Fibroblast of pulmonary artery (primary cell): ENCODE data around the gene MBD3L2B.
"Not testable (repeated sequence)": the region's sequence is repeated elsewhere in the genome, so short reads cannot be mapped to it uniquely, and the experiment has no call there.

Experiments used
- DNase-seq: peaks from one replicate; pipeline ENCODE4 v3.0.0-alpha.2; 2010; ENCODE audit warnings: low read depth
- H3K4me3 ChIP-seq: replicated peaks from 2 replicates; pipeline ENCODE4 v1.5.1; 2011; ENCODE audit warnings: low read depth, mild to moderate bottlenecking, control low read depth, low read length, moderate library complexity
- TF ChIP-seq, protein P1 (sequence below): IDR thresholded peaks from 2 replicates; pipeline ENCODE4 v1.5.1; 2011; ENCODE audit warnings: mild to moderate bottlenecking, control low read depth, low read length, inconsistent platforms; ENCODE audit errors: missing control alignments

The MBD3L2B gene

DNA sequence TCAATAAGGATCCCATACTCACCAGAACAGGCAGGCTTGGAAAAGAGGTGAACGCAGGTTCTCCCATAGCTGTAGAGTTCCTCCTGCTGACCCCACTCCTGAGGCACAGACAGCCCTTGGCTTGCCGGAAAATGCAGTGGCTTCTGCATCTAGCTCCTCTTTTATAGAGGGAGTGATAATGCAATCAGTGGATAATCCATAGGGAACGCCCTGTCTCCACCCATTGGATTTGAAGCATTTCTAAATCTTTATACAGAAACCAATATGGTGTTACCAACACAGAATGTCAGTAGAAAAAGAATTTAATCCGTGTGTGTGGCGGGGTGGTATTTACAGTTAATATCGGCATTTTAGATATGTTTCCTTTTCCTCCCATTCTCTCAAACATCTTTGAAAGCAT, at the start of gene MBD3L2B:
Gene MBD3L2B (minus strand): TSS at position 101 of the 400 bp plus-strand sequence. CDS start 34 bp downstream, at position 67.
- DNase-seq, H3K4me3 ChIP-seq: not testable (repeated sequence)

DNA sequence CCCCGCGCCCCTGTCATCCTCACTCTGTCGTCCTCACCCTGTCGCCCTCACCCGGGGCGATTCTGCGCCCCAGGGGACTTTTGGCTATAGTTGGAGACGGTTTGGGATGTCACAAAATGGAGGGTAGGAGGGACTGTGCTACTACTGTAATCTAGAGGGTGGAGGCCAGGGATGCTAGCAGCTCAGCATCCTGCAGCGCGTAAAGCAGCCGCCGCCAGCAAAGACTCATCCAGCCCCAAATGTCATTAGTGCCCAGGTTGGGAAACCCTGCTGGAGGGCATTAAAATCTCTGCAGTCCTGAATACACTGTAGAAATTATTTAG, 48.6 kb upstream of the MBD3L2B start:
- TF ChIP-seq, protein P1, sequence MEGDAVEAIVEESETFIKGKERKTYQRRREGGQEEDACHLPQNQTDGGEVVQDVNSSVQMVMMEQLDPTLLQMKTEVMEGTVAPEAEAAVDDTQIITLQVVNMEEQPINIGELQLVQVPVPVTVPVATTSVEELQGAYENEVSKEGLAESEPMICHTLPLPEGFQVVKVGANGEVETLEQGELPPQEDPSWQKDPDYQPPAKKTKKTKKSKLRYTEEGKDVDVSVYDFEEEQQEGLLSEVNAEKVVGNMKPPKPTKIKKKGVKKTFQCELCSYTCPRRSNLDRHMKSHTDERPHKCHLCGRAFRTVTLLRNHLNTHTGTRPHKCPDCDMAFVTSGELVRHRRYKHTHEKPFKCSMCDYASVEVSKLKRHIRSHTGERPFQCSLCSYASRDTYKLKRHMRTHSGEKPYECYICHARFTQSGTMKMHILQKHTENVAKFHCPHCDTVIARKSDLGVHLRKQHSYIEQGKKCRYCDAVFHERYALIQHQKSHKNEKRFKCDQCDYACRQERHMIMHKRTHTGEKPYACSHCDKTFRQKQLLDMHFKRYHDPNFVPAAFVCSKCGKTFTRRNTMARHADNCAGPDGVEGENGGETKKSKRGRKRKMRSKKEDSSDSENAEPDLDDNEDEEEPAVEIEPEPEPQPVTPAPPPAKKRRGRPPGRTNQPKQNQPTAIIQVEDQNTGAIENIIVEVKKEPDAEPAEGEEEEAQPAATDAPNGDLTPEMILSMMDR, result no peak
- peak overlapping the region; percentile 97 for H3K4me3 ChIP-seq
- DNase-seq, result no peak

DNA sequence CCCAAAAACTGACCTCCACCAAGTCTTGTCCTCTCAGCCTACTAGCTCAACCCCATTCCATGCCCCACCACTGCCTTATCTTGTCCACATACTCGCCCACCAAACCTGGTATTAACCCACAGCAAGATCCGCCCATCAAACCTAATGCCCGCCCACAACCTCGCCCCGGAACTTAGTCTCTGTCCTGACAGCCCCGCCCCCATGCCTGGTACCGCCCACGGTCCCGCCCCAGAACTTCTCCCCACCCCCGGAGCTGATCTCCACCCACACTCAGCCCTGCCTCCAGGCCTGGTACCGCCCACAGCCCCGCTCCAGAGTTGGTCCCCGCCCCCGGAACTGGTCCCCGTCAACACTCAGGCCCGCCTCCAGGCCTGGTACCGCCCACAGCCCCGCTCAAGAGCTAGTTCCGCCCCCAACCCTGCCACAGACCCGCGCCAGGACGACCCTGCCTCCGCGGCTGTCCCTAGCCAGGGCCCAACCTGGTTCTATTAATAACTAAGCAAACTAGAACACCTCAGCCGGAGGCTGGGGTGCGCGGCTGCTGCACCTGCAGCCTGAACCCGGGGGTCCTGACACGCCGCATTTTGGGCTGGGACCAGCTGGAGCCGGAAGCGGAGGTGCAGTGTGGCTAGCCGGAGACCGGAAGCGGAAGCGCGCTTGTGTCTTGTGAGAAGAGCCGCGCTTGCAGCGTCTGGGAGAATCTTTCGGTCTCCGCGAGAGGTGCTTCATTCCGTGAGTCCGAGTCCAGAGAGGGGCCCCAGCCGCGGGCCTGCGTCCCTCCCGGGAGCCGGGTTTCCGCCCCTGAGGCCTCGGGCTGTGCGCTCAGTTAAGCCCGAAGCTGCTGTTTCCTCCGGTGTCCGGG, 48.0 kb upstream of the MBD3L2B start, which contains the start of gene ZNF557:
Gene ZNF557 (plus strand): TSS at position 662 of the 862 bp plus-strand sequence. CDS start 5,372 bp downstream, outside the sequence.
- peak; percentile 98 for DNase-seq
- TF ChIP-seq, protein P1, result no peak
- peak within 1 kb of the TSS; percentile 97 for H3K4me3 ChIP-seq

DNA sequence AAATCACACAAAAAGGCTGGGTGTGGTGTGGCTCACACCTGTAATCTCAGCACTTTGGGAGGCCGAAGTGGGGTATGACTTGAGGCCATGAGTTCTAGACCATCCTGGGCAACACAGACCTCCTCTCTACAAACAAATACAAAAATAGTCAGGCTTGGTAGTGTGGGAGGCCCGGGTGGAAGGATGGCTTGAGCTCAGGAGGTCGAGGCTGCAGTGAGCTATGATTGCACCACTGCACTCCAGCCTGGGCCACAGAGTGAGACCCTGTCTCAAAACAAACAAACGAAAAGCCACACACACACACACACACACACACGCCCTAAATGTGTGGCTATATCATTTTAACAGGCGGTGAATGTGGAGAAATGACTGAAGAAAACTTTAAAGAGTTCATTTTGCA, 47.4 kb upstream of the MBD3L2B start:
- TF ChIP-seq, protein P1, result no peak
- no peak for DNase-seq
- peak overlapping the region; percentile 30 for H3K4me3 ChIP-seq

DNA sequence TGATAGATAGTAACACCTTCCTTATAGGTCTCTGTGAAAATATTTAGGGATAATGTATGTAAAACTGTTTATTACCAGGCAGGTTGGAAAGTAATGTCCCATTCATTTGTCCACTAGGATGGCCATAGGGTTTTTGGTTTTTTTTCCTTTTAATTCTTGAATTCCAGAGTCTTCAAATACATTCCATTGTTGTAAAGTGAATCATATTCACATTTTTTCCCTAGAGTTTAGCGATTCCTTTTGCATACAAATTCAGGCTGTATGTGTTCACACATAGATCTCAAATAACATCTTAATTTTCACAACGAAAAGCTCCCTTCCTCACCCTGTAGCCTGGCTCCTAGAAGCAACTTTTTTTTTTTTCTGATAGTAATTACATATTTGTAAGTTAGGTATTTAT, 46.5 kb upstream of the MBD3L2B start:
- no peak for DNase-seq
- no peak overlapping the region for H3K4me3 ChIP-seq
- TF ChIP-seq, protein P1, result no peak

DNA sequence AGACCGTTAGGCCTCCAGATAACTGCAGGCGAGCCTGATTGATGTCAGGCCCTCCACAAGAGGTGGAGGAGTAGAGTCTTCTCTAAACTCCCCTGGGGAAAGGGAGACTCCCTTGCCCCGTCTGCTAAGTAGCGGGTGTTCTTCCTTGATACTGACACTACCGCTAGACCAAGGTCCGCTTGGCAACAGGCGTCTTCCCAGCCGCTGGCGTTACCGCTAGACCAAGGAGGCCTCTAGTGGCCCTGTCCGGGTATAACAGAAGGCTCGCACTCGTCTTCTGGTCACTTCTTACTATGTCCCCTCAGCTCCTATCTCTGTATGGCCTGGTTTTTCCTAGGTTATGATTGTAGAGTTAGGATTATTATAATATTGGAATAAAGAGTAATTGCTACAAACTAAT, 45.9 kb upstream of the MBD3L2B start:
- DNase-seq, result peak; percentile 42
- TF ChIP-seq, protein P1, result peak; percentile 36
- not testable (repeated sequence) for H3K4me3 ChIP-seq

DNA sequence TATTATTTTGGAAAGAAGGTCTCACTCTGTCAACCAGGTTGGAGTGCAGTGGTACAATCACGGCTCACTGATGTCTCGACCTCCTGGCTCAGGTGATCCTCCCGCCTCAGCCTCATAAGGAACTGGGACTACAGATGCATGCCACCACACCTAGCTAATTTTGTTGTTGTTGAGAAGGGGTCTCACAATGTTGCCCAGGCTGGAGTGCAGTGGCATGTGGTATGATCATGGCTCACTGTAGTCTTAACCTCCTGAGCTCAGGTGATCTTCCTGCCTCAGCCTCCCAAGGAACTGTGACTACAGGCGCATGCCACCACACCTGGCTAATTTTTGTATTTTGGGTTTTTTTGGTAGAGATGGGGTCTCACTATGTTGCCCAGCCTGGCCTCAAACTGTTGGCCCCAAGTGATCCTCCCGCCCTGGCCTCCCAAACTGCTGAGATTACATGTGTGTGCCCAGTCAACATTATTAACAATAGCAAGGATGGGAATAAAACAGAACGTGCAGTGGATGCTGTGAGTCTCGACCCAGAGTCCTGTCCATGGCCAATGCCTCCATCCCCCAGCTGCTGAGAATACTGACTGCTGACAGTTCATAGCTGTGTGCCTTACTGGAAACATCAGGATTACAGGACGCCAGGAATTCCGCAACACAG, 42.7 kb upstream of the MBD3L2B start:
- no peak overlapping the region for H3K4me3 ChIP-seq
- TF ChIP-seq, protein P1, result no peak

More for the DNA sequence above, 42.7 kb upstream of the MBD3L2B start:
- no peak for DNase-seq
